ENCODE measurements around the gene RALGPS1.

GRCh38 chr9:127004946-127005769 is 90.6 kb downstream of the RALGPS1 start:
- TF ChIP-seq GATA3 (IDR thresholded peaks at IDR 0.05; ENCODE audit: low read depth, low read length) (no peak), GATA2 (IDR thresholded peaks at IDR 0.05; ENCODE audit: low read depth, low read length) (no peak)

Measured in SH-SY5Y (cell line).